GM18526 (cell line): ENCODE results near the gene ST3GAL5.

Experiments used
- POLR2A ChIP-seq: IDR thresholded peaks from 3 replicates; pipeline ENCODE4 v1.6.1; 2011; ENCODE audit not compliant: insufficient read length; ENCODE audit errors: extremely low read depth

Gene ST3GAL5

DNA sequence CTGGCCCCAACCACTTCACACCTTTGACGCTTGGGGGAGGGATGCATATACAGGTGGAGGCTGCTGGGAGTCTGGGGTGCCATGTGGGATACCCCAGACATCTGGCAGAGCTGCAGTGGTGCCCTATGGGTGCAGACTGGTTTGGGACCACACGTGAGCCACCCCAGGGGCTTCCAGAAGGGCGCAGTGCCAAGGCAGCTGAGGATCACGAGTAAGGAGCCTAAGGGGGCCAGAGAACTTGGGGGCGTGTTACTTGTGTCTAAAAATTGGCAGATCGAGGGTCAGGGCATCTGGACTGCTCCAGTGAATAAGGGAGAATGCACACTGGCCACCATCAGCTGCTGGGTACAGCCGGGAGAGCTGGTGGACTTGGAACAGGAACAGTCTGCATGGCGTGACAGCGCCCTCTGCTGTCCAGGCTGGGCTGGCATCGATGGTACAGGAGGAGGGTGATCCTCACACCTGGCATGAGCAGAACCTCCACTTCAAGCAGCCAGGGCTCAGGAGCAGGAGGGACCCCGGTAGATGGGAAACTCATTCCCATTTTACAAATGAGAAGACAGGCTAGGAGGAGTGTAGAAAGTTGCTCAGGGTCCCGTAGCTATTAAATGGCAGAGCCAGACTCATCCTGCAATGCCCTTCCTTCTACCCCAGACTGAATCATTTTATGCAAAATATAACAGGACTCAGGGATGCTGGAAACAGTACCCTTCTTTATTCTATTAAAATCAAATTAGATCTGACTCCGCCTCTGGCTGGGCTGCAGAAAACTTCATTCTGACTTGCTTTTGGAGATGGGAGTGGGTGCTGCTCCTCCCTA is 74.6 kb downstream of the ST3GAL5 start:
- TF ChIP-seq POLR2A: no peak

DNA sequence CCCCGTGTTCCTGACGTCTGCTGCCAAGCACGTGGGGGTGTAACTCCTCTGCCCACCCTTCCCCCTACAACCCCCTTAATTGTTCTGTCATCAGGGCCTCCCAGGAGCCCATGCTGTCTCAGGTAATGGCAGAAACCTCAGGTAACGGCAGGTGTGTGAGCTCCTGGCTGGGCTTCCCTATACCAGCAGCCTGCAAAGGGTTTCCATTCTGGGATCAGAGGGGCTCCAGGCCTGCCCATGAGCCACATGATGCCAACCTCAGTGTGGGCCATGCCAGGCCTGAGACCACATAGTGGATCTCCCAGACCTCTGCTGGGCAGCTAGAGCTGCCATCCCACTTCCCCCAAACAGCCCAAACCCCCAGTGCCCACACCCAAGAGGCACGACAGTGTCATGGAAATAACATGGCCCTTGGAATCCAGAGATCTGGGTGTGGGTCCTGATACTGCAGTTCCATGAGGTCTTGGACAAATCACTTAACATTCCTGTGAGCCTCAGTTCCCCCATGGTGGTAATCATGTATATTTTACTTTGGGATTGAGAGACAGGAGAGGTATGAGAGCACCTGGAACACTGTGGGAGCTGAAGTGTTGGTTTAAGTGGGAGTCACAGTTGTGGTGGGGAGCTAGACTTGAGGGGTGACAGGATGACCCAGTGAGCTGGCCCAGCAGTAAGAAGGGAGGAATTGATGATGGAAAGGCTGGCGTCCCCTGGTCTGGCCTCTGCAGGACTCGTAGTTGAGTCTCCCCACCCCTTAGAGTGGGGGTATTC is 75.4 kb downstream of the ST3GAL5 start:
- no peak for TF ChIP-seq POLR2A

DNA sequence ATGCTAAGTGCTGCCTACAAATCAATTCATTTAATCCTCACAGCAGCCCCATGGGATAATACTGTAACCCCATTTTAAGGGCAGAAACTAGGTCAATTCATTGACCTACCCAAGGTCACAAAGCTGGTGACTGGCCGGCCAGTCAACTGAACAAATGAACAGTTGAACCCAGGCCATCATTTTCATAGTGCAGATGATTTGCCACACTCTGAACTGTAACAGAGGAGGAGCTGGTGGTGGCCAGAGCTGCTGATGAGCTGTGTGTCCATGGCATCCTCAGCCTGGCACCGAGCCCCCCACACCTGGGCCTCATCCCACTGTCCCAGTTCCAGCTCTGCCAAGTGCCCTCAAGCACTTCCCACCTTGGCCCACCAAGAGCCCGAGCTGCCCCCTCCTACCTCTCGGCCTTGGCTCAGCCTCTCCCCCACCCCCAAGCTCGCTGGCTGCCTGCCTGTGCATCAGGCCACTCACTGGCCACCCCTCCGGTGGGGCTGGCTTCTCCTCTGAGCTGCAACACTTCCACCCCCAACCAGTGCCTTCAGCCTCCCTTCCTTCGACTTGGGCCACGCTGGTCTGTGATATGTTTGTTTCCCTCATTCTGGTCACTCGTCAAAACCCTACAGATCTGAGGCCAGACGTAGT is 76.6 kb downstream of the ST3GAL5 start:
- no peak for TF ChIP-seq POLR2A

DNA sequence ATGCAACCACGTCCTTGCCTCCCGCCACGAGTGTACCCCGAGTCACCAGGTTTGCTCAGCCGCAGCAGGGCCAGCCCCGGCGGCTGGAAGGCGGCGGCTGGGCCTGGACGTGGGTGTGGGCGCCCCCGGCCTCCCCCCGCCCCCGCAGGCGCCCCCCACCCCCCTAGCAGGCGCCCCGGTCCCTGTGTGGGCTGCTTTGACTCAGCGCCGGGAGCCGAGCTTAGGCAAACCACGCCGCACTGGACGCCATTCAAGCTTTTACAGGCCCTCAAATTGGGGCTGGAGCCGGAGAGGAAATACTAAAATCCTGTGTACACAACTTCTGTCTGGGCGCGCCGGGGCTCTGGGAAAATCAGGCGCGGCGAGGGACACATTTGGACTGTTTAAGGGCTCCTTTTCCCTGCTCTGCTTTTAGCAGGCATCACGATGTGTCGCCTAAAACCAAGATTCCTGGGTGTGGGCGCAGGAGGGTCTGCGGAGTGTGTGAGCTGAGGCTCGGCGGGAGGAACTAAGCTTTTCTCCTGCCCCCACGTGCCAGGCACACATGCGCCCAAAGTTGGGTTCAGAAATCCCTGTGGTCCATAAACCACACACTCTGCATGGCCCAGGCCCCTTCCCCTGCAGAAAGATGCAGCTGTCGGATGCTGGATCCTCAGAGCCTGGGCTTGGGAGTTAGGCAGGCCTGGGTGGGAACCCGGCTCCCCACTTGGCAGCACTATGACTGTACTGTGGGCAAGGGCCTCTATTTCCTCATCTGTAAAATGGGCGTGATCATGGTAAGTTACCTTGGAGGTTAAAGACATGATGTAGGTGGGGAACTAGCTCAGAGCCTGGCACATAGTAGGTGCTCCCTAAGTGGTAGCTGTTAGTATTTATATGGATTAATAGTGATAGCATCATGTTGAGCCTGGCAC is 77.4 kb downstream of the ST3GAL5 start:
- TF ChIP-seq POLR2A: no peak

DNA sequence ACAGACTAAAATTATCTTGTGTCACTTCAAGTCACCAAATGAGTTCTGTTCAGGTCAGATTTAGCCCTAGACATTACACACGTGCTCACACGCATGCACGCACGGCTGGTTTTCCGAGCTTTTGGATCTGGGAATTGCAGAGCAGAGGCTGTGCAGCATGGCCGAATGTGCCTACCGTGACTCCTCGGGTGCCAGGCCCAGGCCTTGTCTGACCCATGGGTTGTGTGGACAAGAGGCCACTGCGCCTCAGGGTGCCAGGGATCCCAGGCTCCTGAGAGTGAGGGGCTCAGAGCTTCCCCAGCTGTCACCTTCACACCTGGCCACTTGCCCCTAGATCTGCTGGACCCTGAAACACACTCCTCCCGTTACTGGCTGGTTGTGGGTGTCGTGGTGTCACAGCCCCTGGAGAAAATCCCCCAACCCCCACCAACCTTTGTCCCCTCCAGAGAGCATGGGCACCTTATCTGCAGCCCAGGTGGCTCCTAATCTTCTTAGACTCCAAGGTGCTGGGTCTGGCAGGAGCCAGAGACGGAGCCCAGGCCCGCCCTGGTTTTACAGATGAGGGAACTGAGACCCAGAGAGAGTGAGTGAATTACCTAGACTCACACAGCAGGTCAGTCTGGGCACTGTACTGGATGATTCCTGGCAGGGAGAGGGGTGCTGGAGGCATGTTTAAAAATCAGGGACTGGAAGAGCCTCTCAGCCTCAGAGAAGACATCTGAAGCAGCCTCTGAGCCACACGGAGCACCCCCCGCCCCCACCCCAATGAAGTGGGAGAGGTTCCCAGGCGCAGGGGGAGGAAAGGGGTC is 78.2 kb downstream of the ST3GAL5 start:
- no peak for TF ChIP-seq POLR2A

DNA sequence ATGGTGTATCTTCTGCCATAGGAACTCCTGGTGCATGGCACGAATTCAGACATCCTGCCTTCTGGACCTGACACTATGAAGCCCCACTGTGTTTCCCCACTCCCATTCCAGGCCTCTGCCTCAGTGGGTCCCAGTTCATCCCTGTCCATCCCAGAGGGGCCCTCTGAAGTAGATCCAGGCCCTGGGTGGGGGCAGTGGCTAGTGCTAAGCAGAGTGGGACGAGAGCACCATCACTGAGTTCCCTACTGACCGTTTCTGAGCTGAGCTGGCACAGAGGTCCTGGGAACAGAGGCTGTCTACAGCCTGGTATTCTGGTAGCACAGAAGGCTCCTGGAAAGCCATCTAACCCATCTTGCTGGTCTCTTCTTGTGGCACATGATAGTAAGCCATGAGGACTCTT is 81.0 kb downstream of the ST3GAL5 start:
- no peak for TF ChIP-seq POLR2A

DNA sequence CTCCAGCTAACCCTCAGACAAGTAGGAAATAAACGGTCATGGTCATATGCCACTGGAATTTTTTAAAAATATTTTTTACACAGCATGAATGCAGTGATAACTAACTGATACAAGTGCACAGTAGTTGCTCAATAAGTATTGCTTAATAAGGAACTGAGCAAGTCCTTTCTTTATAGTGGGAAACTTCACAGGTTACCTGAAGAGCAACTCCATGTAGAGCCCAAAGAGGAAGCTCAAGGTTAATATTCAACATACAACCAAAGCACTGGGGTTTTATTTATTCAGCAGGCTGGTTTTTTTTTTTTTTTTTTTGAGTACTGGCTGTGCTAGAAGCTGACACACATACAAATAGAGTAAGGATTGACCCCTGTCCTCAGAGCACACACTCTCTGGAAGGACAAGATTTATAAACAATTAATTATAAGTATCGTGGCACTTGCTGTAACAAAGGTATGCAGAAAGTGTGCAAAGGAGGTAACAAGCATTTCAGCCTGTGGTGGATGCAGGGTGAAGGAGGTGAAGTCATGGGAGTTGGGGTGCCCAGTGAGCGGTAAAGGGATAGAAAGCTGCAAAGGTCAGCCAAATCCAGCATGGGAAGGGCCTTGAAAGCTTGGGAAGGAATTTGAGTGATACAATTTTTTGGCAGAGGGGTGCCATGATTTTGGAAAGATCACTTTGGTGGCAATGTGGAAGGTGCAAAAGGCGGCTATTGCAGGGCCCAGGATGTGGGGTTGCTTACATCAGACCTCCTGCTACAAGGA is 82.3 kb downstream of the ST3GAL5 start:
- TF ChIP-seq POLR2A: no peak

DNA sequence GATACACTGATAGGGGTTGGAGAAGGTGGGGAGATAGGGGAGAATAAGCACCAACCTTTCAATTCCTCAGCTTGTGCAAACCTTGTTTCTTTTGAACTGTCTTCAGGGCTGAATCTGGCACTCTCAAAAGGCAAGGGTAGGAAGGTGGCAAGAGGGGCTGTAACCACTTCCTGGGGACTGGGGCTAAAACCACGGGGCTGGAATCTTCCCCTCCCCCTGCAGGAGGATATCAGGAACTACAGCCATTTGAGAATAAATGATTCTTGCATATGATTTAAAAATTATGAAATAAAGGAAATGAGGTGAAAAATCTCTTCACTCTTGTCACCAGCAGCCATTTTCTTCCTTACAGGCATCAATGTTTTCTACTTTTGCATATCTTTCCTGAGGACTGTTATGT is 84.2 kb downstream of the ST3GAL5 start:
- TF ChIP-seq POLR2A: no peak

DNA sequence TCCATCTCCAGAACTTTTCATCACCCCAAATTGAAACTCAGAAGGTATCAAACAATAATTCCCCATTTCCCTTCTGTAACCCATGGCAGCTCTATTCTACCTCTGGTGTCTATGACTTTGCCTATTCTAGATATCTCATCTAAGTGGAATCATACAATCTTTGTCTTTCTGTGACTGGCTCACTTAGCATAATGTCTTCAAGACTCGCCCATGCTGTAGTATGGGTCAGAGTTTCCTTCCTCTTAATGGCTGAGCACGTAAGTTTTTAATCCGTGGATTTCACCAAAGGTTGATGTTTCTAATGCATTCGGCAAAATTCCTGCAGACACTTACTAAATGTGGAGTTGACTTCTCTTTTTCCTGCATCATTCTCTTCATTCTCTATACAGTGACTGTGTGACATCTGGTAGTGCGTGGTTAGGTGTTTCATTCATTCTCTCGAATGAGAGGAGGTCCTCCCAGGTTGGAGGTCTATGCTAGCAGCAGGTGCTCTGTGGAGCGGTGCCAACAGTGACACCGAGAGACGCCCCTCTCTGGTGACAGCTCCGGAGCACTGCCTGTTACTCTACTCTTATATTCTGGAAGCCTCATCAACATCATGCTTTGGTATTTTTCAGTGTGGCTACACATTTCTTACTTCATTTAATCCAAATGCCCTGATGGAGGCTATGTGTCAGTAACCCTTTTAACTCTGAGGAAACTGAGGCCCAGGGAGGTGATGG is 84.9 kb downstream of the ST3GAL5 start:
- no peak for TF ChIP-seq POLR2A

DNA sequence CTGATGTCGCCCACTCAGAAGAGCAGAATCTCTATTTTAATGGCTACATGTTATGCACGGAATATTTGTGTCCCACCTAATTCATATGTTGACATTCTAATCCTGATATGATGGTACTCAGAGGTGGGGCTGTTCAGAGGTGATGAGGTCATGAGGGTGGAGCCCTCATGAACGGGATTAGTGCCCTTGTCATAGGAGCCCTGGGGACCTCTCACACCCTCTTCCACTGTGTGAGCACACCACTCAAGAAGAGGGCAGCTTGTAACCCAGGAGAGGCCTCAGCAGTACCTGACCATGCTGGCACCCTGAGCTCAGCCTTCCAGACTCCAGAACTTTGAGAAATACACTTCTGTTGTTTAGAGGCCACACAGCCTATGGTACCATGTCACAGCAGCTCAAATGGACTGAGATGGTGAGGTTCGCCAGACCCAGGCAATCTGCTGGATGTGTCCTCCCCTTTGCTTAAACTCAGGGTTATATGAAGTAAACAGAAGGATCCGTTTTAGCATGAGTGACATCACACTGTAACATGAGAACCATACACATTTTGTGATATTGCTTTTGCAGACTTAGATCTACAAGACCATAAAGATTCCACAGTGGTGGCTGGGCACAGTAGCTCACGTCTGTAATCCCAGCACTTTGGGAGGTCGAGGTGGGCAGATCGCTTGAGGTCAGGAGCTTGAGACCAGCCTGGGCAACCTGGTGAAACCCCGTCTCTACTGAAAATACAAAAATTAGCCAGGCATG is 86.3 kb downstream of the ST3GAL5 start:
- no peak for TF ChIP-seq POLR2A

DNA sequence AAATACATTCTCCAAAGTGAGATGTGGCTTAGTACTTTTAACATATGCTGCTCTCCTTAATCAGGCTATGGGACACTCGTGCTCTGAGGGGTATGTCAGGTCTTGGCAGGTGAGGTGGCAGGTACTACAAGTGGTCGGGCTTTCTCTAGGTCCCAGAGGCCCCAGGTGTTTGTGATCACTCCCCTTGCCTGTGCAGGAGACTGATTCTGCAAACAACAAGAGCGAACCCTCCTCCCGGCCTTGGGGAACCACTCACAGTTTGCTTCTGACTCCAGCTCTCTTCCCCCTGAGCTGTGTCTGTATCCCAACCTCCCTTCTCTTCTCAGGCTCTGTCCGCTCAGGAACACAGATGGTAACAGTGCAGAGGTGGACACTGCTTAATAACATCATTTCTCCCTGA is 86.9 kb downstream of the ST3GAL5 start:
- no peak for TF ChIP-seq POLR2A

DNA sequence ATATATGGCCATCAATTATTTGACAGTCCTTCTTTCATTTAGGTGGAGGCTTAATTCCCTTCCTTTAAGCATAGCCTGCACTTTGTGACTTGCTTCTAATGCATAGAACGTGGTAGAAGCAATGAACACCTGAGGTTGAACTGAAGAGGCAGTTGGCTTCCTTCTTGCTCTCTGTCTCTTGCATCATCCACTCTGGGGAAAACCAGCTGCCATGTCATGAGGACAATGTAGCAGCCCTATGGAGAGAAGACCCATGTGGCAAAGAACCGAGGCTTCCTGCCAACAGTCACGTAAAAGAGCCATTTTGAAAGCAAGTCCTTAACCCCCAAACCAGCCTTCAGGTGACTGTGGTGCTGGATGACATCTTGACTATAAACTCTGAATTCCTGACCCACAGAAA is 88.2 kb downstream of the ST3GAL5 start:
- TF ChIP-seq POLR2A: no peak
